H9 (cell line): ENCODE measurements around the gene COL3A1. TPM values are rescaled to one million over a fixed set of nuclear protein-coding genes. Genes with fewer than 3 reads are reported as not detected.

ENCODE experiments used
- DNase-seq: peaks from one replicate; pipeline ENCODE4 v3.0.0-alpha.2; 2017
- H2AFZ ChIP-seq: one replicate; pipeline ENCODE4 v1.6.1; 2013; ENCODE audit warnings: mild to moderate bottlenecking, low read length, control low read depth, moderate library complexity
- H2AK5ac ChIP-seq: 2 replicates; pipeline ENCODE4 v1.6.1; 2013; ENCODE audit warnings: low read length, control low read depth, mixed read lengths; ENCODE audit not compliant: insufficient read length
- H2BK120ac ChIP-seq: one replicate; pipeline ENCODE4 v1.6.1; 2013; ENCODE audit warnings: low read depth, mild to moderate bottlenecking, low read length, control low read depth, inconsistent platforms; ENCODE audit not compliant: poor library complexity, severe bottlenecking
- H2BK12ac ChIP-seq: 2 replicates; pipeline ENCODE4 v1.6.1; 2013; ENCODE audit warnings: low read length, control low read depth, mixed read lengths, low read depth; ENCODE audit not compliant: insufficient read length
- H2BK15ac ChIP-seq: 2 replicates; pipeline ENCODE4 v1.6.1; 2013; ENCODE audit warnings: low read depth, low read length, control low read depth
- H2BK20ac ChIP-seq: one replicate; pipeline ENCODE4 v1.6.1; 2013; ENCODE audit warnings: low read depth, mild to moderate bottlenecking, low read length, control low read depth, inconsistent platforms; ENCODE audit not compliant: poor library complexity, severe bottlenecking
- H2BK5ac ChIP-seq: 2 replicates; pipeline ENCODE4 v1.6.1; 2013; ENCODE audit warnings: low read length, control low read depth, mixed read lengths; ENCODE audit not compliant: insufficient read length
- H3K14ac ChIP-seq: 2 replicates; pipeline ENCODE4 v1.6.1; 2013; ENCODE audit warnings: low read length, control low read depth; ENCODE audit not compliant: insufficient read depth
- H3K18ac ChIP-seq: 2 replicates; pipeline ENCODE4 v1.6.1; 2013; ENCODE audit warnings: low read depth, mild to moderate bottlenecking, mixed read lengths, low read length, control low read depth; ENCODE audit not compliant: insufficient read length
- H3K23ac ChIP-seq: 2 replicates; pipeline ENCODE4 v1.6.1; 2013; ENCODE audit warnings: low read length, control low read depth, mixed read lengths, low read depth; ENCODE audit not compliant: insufficient read length
- H3K23me2 ChIP-seq: 2 replicates; pipeline ENCODE4 v1.6.1; 2013; ENCODE audit warnings: low read depth, mild to moderate bottlenecking, mixed read lengths, low read length, control low read depth; ENCODE audit not compliant: insufficient read length, poor library complexity, severe bottlenecking
- H3K27ac ChIP-seq: 2 replicates; pipeline ENCODE4 v1.5.1; 2013; ENCODE audit warnings: low read length, control low read depth, mixed read lengths, low read depth; ENCODE audit not compliant: insufficient read length
- H3K27me3 ChIP-seq: 2 replicates; pipeline ENCODE4 v1.6.1; 2013; ENCODE audit warnings: low read length, control low read depth, inconsistent platforms; ENCODE audit not compliant: insufficient read depth
- H3K4ac ChIP-seq: 2 replicates; pipeline ENCODE4 v1.6.1; 2013; ENCODE audit warnings: low read depth, mild to moderate bottlenecking, control low read depth, inconsistent platforms, low read length, moderate library complexity
- H3K4me1 ChIP-seq: 2 replicates; pipeline ENCODE4 v1.6.1; 2013; ENCODE audit warnings: low read length, control low read depth, inconsistent platforms; ENCODE audit not compliant: insufficient read depth
- H3K4me2 ChIP-seq: 2 replicates; pipeline ENCODE4 v1.6.1; 2013; ENCODE audit warnings: low read length, control low read depth, mixed read lengths; ENCODE audit not compliant: insufficient read length, insufficient read depth
- H3K56ac ChIP-seq: 2 replicates; pipeline ENCODE4 v1.6.1; 2013; ENCODE audit warnings: low read depth, mild to moderate bottlenecking, mixed read lengths, low read length, control low read depth; ENCODE audit not compliant: insufficient read length
- H3K79me1 ChIP-seq: 2 replicates; pipeline ENCODE4 v1.6.1; 2013; ENCODE audit warnings: low read depth, mild to moderate bottlenecking, moderate library complexity, low read length, control low read depth, inconsistent platforms; ENCODE audit not compliant: insufficient read depth, poor library complexity, severe bottlenecking
- H3K79me2 ChIP-seq: 2 replicates; pipeline ENCODE4 v1.6.1; 2013; ENCODE audit warnings: low read length, control low read depth, inconsistent platforms; ENCODE audit not compliant: insufficient read depth
- H3K9ac ChIP-seq: 2 replicates; pipeline ENCODE4 v1.6.1; 2013; ENCODE audit warnings: low read length, control low read depth, mixed read lengths; ENCODE audit not compliant: insufficient read length; ENCODE audit errors: extremely low read depth
- H3K9me3 ChIP-seq: one replicate; pipeline ENCODE4 v1.6.1; 2013; ENCODE audit warnings: low read depth, low read length, inconsistent platforms; ENCODE audit not compliant: control insufficient read depth
- H3T11ph ChIP-seq: one replicate; pipeline ENCODE4 v1.6.1; 2013; ENCODE audit warnings: mild to moderate bottlenecking, low read length, control low read depth, inconsistent platforms
- H4K20me1 ChIP-seq: one replicate; pipeline ENCODE4 v1.6.1; 2013; ENCODE audit not compliant: control insufficient read depth, insufficient read length, insufficient read depth
- H4K5ac ChIP-seq: 2 replicates; pipeline ENCODE4 v1.6.1; 2013; ENCODE audit warnings: low read depth, mild to moderate bottlenecking, mixed read lengths, low read length, control low read depth; ENCODE audit not compliant: insufficient read length
- H4K8ac ChIP-seq: replicated peaks from 2 replicates; pipeline ENCODE4 v1.6.1; 2013; ENCODE audit warnings: low read length, control low read depth, mixed read lengths, low read depth; ENCODE audit not compliant: insufficient read length
- H4K91ac ChIP-seq: 2 replicates; pipeline ENCODE4 v1.6.1; 2013; ENCODE audit warnings: low read depth, mild to moderate bottlenecking, moderate library complexity, mixed read lengths, low read length, control low read depth; ENCODE audit not compliant: insufficient read length
- H3K27ac Mint-ChIP-seq, 3 experiments: 2 replicates in 2 of 3; 3 replicates in 1 of 3; pipeline ENCODE4 v1.8.0; 2020 to 2021; ENCODE audit warnings: mixed read lengths in 3 of 3, mild to moderate bottlenecking in 1 of 3, moderate library complexity in 1 of 3
- H3K27me3 Mint-ChIP-seq: 2 replicates; pipeline ENCODE4 v1.8.0; 2021; ENCODE audit warnings: low read depth, mild to moderate bottlenecking, moderate library complexity, mixed read lengths
- H3K36me3 Mint-ChIP-seq, 3 experiments: 2 replicates in 2 of 3; 3 replicates in 1 of 3; pipeline ENCODE4 v1.8.0; 2020 to 2021; ENCODE audit warnings: low read depth in 3 of 3, mixed read lengths in 3 of 3; ENCODE audit not compliant: insufficient read depth in 1 of 3
- H3K4me1 Mint-ChIP-seq, 2 experiments: 2 replicates each; pipeline ENCODE4 v1.8.0; 2020; ENCODE audit warnings: mixed read lengths in 2 of 2
- H3K4me3 Mint-ChIP-seq, 2 experiments: 2 replicates in 1 of 2; 3 replicates in 1 of 2; pipeline ENCODE4 v1.8.0; 2020 to 2021; ENCODE audit warnings: mild to moderate bottlenecking in 2 of 2, mixed read lengths in 2 of 2, moderate library complexity in 1 of 2
- H3K9me3 Mint-ChIP-seq, 2 experiments: 2 replicates in 1 of 2; 3 replicates in 1 of 2; pipeline ENCODE4 v1.8.0; 2020; ENCODE audit warnings: mild to moderate bottlenecking in 2 of 2, mixed read lengths in 2 of 2, moderate library complexity in 1 of 2
- WGBS: extraction: QIAGEN DNeasy Blood & Tissue Kit; methylation state at CpG from one replicate; pipeline ENCODE4 v1.1.7; 2013; ENCODE audit warnings: missing lambda C conversion rate, low lambda C conversion rate, mixed read lengths; ENCODE audit not compliant: insufficient read length; ENCODE audit errors: extremely low coverage; 5-methylcytosine and 5-hydroxymethylcytosine counted together
- total RNA-seq: library from RNA; stranded (reverse); gene quantifications from 2 replicates; pipeline ENCODE4 v1.2.1, GENCODE V29; 2021
- TF ChIP-seq, protein P1 (sequence below): fragments of 200-600 bp; sonication (generic); conservative IDR thresholded peaks from 3 replicates; pipeline ENCODE4 v1.8.0; 2021; ENCODE audit warnings: antibody characterized with exemption, mild to moderate bottlenecking

COL3A1 gene
- total RNA-seq, 1 experiment from 2014 or later, result not detected

- Histone ChIP-seq H2AK5ac (no peak overlapping the region), H3K9ac (no peak overlapping the region), H2BK20ac (no peak overlapping the region), H3K4me1 (no peaks in the 10 kb centered on the region), H2BK15ac (no peak overlapping the region), H3K4me2 (no peak overlapping the region), H2BK5ac (no peak overlapping the region), H3K27me3 (no peaks in the 10 kb centered on the region), H3K79me1 (no peaks in the 10 kb centered on the region), H3K79me2 (no peaks in the 10 kb centered on the region), H3K23me2 (no peaks in the 10 kb centered on the region), H3T11ph (no peak overlapping the region), H2AFZ (no peak overlapping the region), H4K91ac (no peak overlapping the region), H3K56ac (no peak overlapping the region), H4K20me1 (no peaks in the 10 kb centered on the region), H3K9me3 (no peaks in the 10 kb centered on the region), H3K23ac (no peak overlapping the region), H4K8ac (no peak overlapping the region), H3K14ac (no peak overlapping the region), H3K27ac (no peak overlapping the region), H4K5ac (no peak overlapping the region), H2BK120ac (no peak overlapping the region), H3K4ac (no peak overlapping the region), H2BK12ac (no peak overlapping the region), H3K18ac (no peak overlapping the region)
- H3K4me3 Mint-ChIP-seq, result no peak overlapping the region
- no peaks in the 10 kb centered on the region for H3K27me3 Mint-ChIP-seq
- H3K9me3 Mint-ChIP-seq, result no peaks in the 10 kb centered on the region; a peak in 1 of 5 replicates
- no peak overlapping the region for H3K27ac Mint-ChIP-seq
- TF ChIP-seq, protein P1, sequence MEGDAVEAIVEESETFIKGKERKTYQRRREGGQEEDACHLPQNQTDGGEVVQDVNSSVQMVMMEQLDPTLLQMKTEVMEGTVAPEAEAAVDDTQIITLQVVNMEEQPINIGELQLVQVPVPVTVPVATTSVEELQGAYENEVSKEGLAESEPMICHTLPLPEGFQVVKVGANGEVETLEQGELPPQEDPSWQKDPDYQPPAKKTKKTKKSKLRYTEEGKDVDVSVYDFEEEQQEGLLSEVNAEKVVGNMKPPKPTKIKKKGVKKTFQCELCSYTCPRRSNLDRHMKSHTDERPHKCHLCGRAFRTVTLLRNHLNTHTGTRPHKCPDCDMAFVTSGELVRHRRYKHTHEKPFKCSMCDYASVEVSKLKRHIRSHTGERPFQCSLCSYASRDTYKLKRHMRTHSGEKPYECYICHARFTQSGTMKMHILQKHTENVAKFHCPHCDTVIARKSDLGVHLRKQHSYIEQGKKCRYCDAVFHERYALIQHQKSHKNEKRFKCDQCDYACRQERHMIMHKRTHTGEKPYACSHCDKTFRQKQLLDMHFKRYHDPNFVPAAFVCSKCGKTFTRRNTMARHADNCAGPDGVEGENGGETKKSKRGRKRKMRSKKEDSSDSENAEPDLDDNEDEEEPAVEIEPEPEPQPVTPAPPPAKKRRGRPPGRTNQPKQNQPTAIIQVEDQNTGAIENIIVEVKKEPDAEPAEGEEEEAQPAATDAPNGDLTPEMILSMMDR, result no peak
- no peaks in the 10 kb centered on the region for H3K4me1 Mint-ChIP-seq
- DNase-seq, result no peak
- H3K36me3 Mint-ChIP-seq, result no peaks in the 10 kb centered on the region
- no CpG with 5 or more reads among the region's 1 CpG for WGBS
Measured at GRCh38 chr2:188964976-188965546, 9.1 kb upstream of the COL3A1 start.
